Measurements from ENCODE around the gene PLD6.

Gene PLD6

GRCh38 chr17:17183744-17184143 lies 22.4 kb downstream of the PLD6 start:
- no peak overlapping the region for H3K4me3 ChIP-seq (ENCODE audit: severe bottlenecking)
- ATAC-seq (ENCODE audit: low read depth) (no peak), DNase-seq (ENCODE audit: low spot score) (no peak)
- H3K27ac ChIP-seq (ENCODE audit: poor library complexity, severe bottlenecking) = no peak overlapping the region
- H3K4me1 ChIP-seq (ENCODE audit: insufficient read depth, poor library complexity, severe bottlenecking) = peaks cover 8% of the 10 kb centered on the region
- TF ChIP-seq CTCF (IDR thresholded peaks at IDR 0.05; ENCODE audit: poor library complexity, severe bottlenecking) = no peak
- no peaks in the 10 kb centered on the region for H3K9me3 ChIP-seq (ENCODE audit: severe bottlenecking)
- H3K27me3 ChIP-seq (ENCODE audit: insufficient read depth, poor library complexity, severe bottlenecking) = no peaks in the 10 kb centered on the region
- H3K36me3 ChIP-seq (ENCODE audit: low read depth) = peaks cover 91% of the 10 kb centered on the region

- Histone ChIP-seq H3K4me1 (ENCODE audit: insufficient read depth, poor library complexity, severe bottlenecking) (peaks cover 8% of the 10 kb centered on the region), H3K9me3 (ENCODE audit: severe bottlenecking) (no peaks in the 10 kb centered on the region), H3K4me3 (ENCODE audit: severe bottlenecking) (no peak overlapping the region), H3K27me3 (ENCODE audit: insufficient read depth, poor library complexity, severe bottlenecking) (no peaks in the 10 kb centered on the region), H3K27ac (ENCODE audit: poor library complexity, severe bottlenecking) (no peak overlapping the region), H3K36me3 (ENCODE audit: low read depth) (peaks cover 90% of the 10 kb centered on the region)
- ATAC-seq (ENCODE audit: low read depth) (no peak), DNase-seq (ENCODE audit: low spot score) (no peak)
- TF ChIP-seq CTCF (IDR thresholded peaks at IDR 0.05; ENCODE audit: poor library complexity, severe bottlenecking) = no peak
These were observed 23.5 kb downstream of the PLD6 start for GRCh38 chr17:17182598-17183136.

- ATAC-seq (ENCODE audit: low read depth) (no peak), DNase-seq (ENCODE audit: low spot score) (no peak)
- Histone ChIP-seq H3K4me3 (ENCODE audit: severe bottlenecking) (no peak overlapping the region), H3K27me3 (ENCODE audit: insufficient read depth, poor library complexity, severe bottlenecking) (no peaks in the 10 kb centered on the region), H3K27ac (ENCODE audit: poor library complexity, severe bottlenecking) (no peak overlapping the region), H3K9me3 (ENCODE audit: severe bottlenecking) (no peaks in the 10 kb centered on the region), H3K4me1 (ENCODE audit: insufficient read depth, poor library complexity, severe bottlenecking) (peaks cover 8% of the 10 kb centered on the region), H3K36me3 (ENCODE audit: low read depth) (peaks cover 95% of the 10 kb centered on the region)
- no peak for TF ChIP-seq CTCF (IDR thresholded peaks at IDR 0.05; ENCODE audit: poor library complexity, severe bottlenecking)
These were observed 24.2 kb downstream of the PLD6 start for GRCh38 chr17:17181666-17182597.

GRCh38 chr17:17180741-17181525 lies 25.2 kb downstream of the PLD6 start:
- ATAC-seq (ENCODE audit: low read depth) = no peak
- Histone ChIP-seq H3K9me3 (ENCODE audit: severe bottlenecking) (no peaks in the 10 kb centered on the region), H3K4me1 (ENCODE audit: insufficient read depth, poor library complexity, severe bottlenecking) (peaks cover 5% of the 10 kb centered on the region), H3K27ac (ENCODE audit: poor library complexity, severe bottlenecking) (no peak overlapping the region), H3K4me3 (ENCODE audit: severe bottlenecking) (no peak overlapping the region), H3K27me3 (ENCODE audit: insufficient read depth, poor library complexity, severe bottlenecking) (no peaks in the 10 kb centered on the region), H3K36me3 (ENCODE audit: low read depth) (peaks cover 96% of the 10 kb centered on the region)
- no peak for DNase-seq (ENCODE audit: low spot score)
- no peak for TF ChIP-seq CTCF (IDR thresholded peaks at IDR 0.05; ENCODE audit: poor library complexity, severe bottlenecking)
